ENCODE data around the gene GPR82. TPM values are rescaled to one million over a fixed set of nuclear protein-coding genes. Genes with fewer than 3 reads are reported as not detected.

Gene GPR82, protein sequence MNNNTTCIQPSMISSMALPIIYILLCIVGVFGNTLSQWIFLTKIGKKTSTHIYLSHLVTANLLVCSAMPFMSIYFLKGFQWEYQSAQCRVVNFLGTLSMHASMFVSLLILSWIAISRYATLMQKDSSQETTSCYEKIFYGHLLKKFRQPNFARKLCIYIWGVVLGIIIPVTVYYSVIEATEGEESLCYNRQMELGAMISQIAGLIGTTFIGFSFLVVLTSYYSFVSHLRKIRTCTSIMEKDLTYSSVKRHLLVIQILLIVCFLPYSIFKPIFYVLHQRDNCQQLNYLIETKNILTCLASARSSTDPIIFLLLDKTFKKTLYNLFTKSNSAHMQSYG
- not detected in 2 replicates for total RNA-seq

DNA sequence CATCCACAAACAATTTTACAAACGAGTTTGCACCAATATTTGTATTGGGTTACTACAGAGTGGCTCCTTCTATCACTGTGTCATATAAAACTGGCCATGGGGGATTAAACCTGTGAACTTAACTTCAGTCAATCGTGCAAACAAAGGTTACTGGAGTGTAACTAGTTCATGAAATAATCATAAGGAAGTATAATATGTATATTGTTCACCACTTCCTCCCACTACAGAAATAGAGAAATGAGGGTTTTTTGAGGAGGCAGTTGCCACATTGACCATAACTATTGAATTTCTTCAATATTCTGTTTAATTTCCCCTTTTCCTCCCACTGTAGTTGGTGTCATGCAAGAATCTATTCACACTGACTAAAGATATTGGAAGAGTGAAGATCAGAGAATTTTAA lies at the start of gene GPR82:
GPR82 (plus strand) TSS at position 356 of the 400 bp plus-strand sequence. CDS start 2,846 bp downstream, outside the sequence.

DNA sequence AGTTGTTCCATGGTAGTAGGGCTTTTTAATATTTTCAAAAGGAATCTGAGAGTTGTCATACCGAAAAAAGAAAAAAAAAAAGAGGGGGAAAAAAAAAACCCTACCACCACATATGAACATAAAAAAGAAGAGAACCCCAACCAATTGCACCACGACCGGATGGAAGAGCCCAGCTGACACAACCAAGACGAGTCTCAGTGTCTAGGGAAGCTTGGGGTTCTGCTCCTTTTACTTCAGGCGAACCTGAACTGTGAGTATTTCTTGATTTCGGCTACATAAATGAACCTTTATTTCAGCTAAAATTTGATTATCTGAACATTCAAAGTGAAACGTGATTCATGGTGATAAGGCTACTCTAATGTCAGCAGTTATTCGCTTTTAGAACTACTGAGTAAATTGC lies 35.1 kb upstream of the GPR82 start, which contains the start of gene GPR34:
GPR34 (plus strand) TSS at position 139 of the 400 bp plus-strand sequence. CDS start 6,661 bp downstream, outside the sequence.

Other genes with a start within 250 kb of the GPR82 start
- gene GPR34, start 35.2 kb upstream of the GPR82 start, total RNA-seq = not detected in 2 replicates
- 27.1 and 27.5 TPM in 2 replicates for gene CASK, start 199.4 kb downstream of the GPR82 start, total RNA-seq

Measured in bronchial smooth muscle cell (primary cell).